Psoas muscle (tissue), 8 donors: Measurements from ENCODE around the gene CORO2B. TPM values are rescaled to one million over a fixed set of nuclear protein-coding genes. Genes with fewer than 3 reads are reported as not detected.

Experiments used
- ATAC-seq, 4 donors: fragments of 200-7000 bp; cut with Tn5 transposase; one replicate each; pipeline ENCODE4 v1.9.1; 2020; ENCODE audit warnings: moderate library complexity in 3 of 4, mild to moderate bottlenecking in 2 of 4
- DNase-seq, 2 donors: peaks; one replicate each; pipeline ENCODE4 v3.0.0-alpha.2; 2020
- H3K27ac ChIP-seq: fragments of 200-600 bp; one replicate; pipeline ENCODE4 v1.8.0; 2022
- H3K27me3 ChIP-seq, 3 donors: fragments of 200-600 bp in 1 of 3; one replicate each; pipeline versions ENCODE4 v1.6.1 to v1.8.0; 2013 to 2022; ENCODE audit warnings: low read length in 2 of 3, mild to moderate bottlenecking in 2 of 3, moderate library complexity in 1 of 3; ENCODE audit not compliant: insufficient read depth in 3 of 3
- H3K36me3 ChIP-seq, 2 donors: fragments of 200-600 bp in 1 of 2; one replicate each; pipeline versions ENCODE4 v1.6.1 to v1.8.0; 2013 to 2022; ENCODE audit warnings: low read depth in 1 of 2, mild to moderate bottlenecking in 1 of 2, moderate library complexity in 1 of 2; ENCODE audit not compliant: insufficient read depth in 1 of 2
- H3K4me1 ChIP-seq: fragments of 200-600 bp; one replicate; pipeline ENCODE4 v1.8.0; 2022
- H3K4me3 ChIP-seq: fragments of 200-600 bp; one replicate; pipeline ENCODE4 v1.8.0; 2022; ENCODE audit warnings: mild to moderate bottlenecking
- H3K9me3 ChIP-seq: fragments of 200-600 bp; one replicate; pipeline ENCODE4 v1.8.0; 2022
- CTCF ChIP-seq: fragments of 200-600 bp; IDR thresholded peaks from one replicate; pipeline ENCODE4 v1.8.0; 2022; ENCODE audit warnings: antibody characterized with exemption
- WGBS, 3 donors: extraction: QIAGEN DNeasy Blood & Tissue Kit; methylation state at CpG; one replicate each; pipeline versions ENCODE4 v1.1.6 to v1.1.7; 2013; 5-methylcytosine and 5-hydroxymethylcytosine counted together
- intact Hi-C, 2 donors: fragments of 100-400 bp; cut with DNase I; formaldehyde crosslinking; loops; one replicate each; pipeline versions ENCODE4 v1.11.0 to v1.14.2; 2022
- polyA plus RNA-seq, 3 donors: library from polyadenylated mRNA; stranded (reverse); fragments of 200-250 nt; gene quantifications; one replicate each; pipeline ENCODE4 v1.2.3, GENCODE V29; 2013
- total RNA-seq, 4 donors: library from RNA; stranded (reverse); fragmentation: NEBNext Ultra II Directional in 2 of 4; extraction: Animal tissue kit (Norgen Biotek cat#: 25700) in 2 of 4; gene quantifications; one replicate each; pipeline versions ENCODE4 v1.2.1 to v1.2.4, GENCODE V29; 2021 to 2023
- donor health status: healthy with polysubstance abuse.
- donor health status: DM: no; HTN: no; CAD: no; lungs with moderate emphysema.
- donor health status: Bipolar disorder and iron deficiency.
- donor health status: healthy.
- donor health status: DM: yes; HTN: yes; CAD: no.
- donor health status: DM: no; HTN: no; CAD: no.
- donor health status: DM: no; HTN: no; CAD: no.
- donor health status: DM: yes; HTN: yes; CAD: no.

CORO2B gene
- total and polyA plus RNA-seq, 7 donors, result 1.1 to 3.2 (median 2.0) TPM

- Histone ChIP-seq H3K4me3 (no peak overlapping the region), H3K27me3 (no peaks in the 10 kb centered on the region), H3K36me3 (no peaks in the 10 kb centered on the region), H3K27ac (no peak overlapping the region), H3K4me1 (no peaks in the 10 kb centered on the region), H3K9me3 (no peaks in the 10 kb centered on the region)
- WGBS, 3 donors, result 79 to 88% (median 80%) methylated on average over 6 of the region's 6 CpGs
- no peak for TF ChIP-seq CTCF
- ATAC-seq (no peak), DNase-seq (peak in 1 of 2 donors; percentile 36)
- intact Hi-C loops, result no loop called here
Measured at GRCh38 chr15:68691705-68692104, 112.9 kb downstream of the CORO2B start.

- WGBS, 3 donors, result 27 to 34% (median 34%) methylated on average over 3 of the region's 3 CpGs
- no peak for ATAC-seq
Measured at GRCh38 chr15:68693071-68693470, 114.3 kb downstream of the CORO2B start.

GRCh38 chr15:68694111-68694510 lies 115.3 kb downstream of the CORO2B start:
- Histone ChIP-seq H3K4me1 (no peaks in the 10 kb centered on the region), H3K27ac (no peak overlapping the region), H3K4me3 (no peak overlapping the region), H3K27me3 (no peaks in the 10 kb centered on the region), H3K36me3 (no peaks in the 10 kb centered on the region), H3K9me3 (no peaks in the 10 kb centered on the region)
- DNase-seq, result no peak
- TF ChIP-seq CTCF, result no peak
- WGBS, 3 donors, result 96 to 99% (median 98%) methylated on average over 4 of the region's 4 CpGs
- intact Hi-C loops, result no loop called here
- ATAC-seq, result no peak

More at GRCh38 chr15:68693071-68693470, 114.3 kb downstream of the CORO2B start:
- DNase-seq, result peak in 1 of 2 donors; percentile 6
- intact Hi-C loops, result no loop called here
- Histone ChIP-seq H3K9me3 (no peaks in the 10 kb centered on the region), H3K4me1 (no peaks in the 10 kb centered on the region), H3K27me3 (no peaks in the 10 kb centered on the region), H3K36me3 (no peaks in the 10 kb centered on the region), H3K27ac (no peak overlapping the region), H3K4me3 (no peak overlapping the region)
- no peak for TF ChIP-seq CTCF

GRCh38 chr15:68695061-68695595 lies 116.3 kb downstream of the CORO2B start:
- no peaks in the 10 kb centered on the region for H3K27me3 ChIP-seq
- no peak overlapping the region for H3K27ac ChIP-seq
- no peaks in the 10 kb centered on the region for H3K9me3 ChIP-seq
- DNase-seq, result no peak
- intact Hi-C loops, result no loop called here
- no peak for TF ChIP-seq CTCF
- no peak for ATAC-seq
- WGBS, 3 donors, result 84 to 88% (median 87%) methylated on average over 9 of the region's 9 CpGs
- peaks cover 3% of the 10 kb centered on the region for H3K4me1 ChIP-seq
- no peak overlapping the region for H3K4me3 ChIP-seq
- no peaks in the 10 kb centered on the region for H3K36me3 ChIP-seq
